Measurements from ENCODE around the gene MRC1. TPM values are rescaled to one million over a fixed set of nuclear protein-coding genes. Genes with fewer than 3 reads are reported as not detected.
A peak's percentile ranks its signal among the peaks of the same experiment; 100 is the strongest.
"Not testable (repeated sequence)": the region's sequence is repeated elsewhere in the genome, so short reads cannot be mapped to it uniquely, and the experiment has no call there.

Gene MRC1
- total RNA-seq, 3 donors from 2014 or later = 13.8 to 197 (median 29.3) TPM

GRCh38 chr10:17951868-17952371 lies 142.8 kb downstream of the MRC1 start, which contains the start of gene SLC39A12:
Gene SLC39A12, plus strand, starts transcription at chr10:17951918. Its CDS starts 1,359 bp downstream, at chr10:17953277.
- Histone ChIP-seq H3K4me3 (no peak within 1 kb of the TSS), H3K27me3 (no peaks in the 10 kb centered on the region), H3K4me1 (no peaks in the 10 kb centered on the region), H3K36me3 (no peaks in the 10 kb centered on the region), H3K27ac (no peak within 1 kb of the TSS), H3K9me3 (no peaks in the 10 kb centered on the region)
- no peak for DNase-seq (ENCODE audit: low spot score in 2 of 2)
- intact Hi-C loops (cut with DNase I; ENCODE audit: low total_unique reads) = no loop called here
- TF ChIP-seq, protein P1, sequence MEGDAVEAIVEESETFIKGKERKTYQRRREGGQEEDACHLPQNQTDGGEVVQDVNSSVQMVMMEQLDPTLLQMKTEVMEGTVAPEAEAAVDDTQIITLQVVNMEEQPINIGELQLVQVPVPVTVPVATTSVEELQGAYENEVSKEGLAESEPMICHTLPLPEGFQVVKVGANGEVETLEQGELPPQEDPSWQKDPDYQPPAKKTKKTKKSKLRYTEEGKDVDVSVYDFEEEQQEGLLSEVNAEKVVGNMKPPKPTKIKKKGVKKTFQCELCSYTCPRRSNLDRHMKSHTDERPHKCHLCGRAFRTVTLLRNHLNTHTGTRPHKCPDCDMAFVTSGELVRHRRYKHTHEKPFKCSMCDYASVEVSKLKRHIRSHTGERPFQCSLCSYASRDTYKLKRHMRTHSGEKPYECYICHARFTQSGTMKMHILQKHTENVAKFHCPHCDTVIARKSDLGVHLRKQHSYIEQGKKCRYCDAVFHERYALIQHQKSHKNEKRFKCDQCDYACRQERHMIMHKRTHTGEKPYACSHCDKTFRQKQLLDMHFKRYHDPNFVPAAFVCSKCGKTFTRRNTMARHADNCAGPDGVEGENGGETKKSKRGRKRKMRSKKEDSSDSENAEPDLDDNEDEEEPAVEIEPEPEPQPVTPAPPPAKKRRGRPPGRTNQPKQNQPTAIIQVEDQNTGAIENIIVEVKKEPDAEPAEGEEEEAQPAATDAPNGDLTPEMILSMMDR (IDR thresholded peaks at IDR 0.05) = no peak
- TF ChIP-seq POLR2A (IDR thresholded peaks at IDR 0.05) (no peak), POLR2AphosphoS5 (IDR thresholded peaks at IDR 0.05) (no peak)

- intact Hi-C loops (cut with DNase I; ENCODE audit: low total_unique reads); H3K27ac ChIP-seq; H3K4me3 ChIP-seq; H3K9me3 ChIP-seq; H3K4me1 ChIP-seq; H3K27me3 ChIP-seq; H3K36me3 ChIP-seq; DNase-seq (ENCODE audit: low spot score in 2 of 2): not testable (repeated sequence)
Observed at GRCh38 chr10:17954372-17954771, 145.2 kb downstream of the MRC1 start.

DNA sequence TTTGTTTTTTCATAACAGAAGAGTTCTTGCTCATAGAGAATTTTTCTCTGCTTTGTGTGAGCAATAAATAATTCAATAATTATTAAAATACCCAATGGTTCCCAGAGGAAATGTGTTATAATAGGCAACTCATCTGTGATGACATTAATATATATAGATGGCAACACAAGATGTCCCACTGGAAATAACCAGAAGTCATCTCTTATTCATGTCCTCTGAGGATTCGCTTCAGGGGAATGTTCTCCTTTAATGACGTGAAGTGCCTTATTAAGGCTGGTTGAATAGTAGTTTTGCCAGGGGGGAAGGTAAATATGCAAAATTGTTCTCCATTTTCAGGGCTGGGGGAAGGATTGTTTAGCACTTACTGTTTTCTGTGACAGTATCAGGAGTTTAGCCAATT lies 145.7 kb downstream of the MRC1 start:
- no peaks in the 10 kb centered on the region for H3K9me3 ChIP-seq
- H3K36me3 ChIP-seq = no peaks in the 10 kb centered on the region
- TF ChIP-seq, protein P1 (IDR thresholded peaks at IDR 0.05) = no peak
- no peak for TF ChIP-seq POLR2AphosphoS5 (IDR thresholded peaks at IDR 0.05)
- no peak for TF ChIP-seq POLR2A (IDR thresholded peaks at IDR 0.05)
- intact Hi-C loops (cut with DNase I; ENCODE audit: low total_unique reads) = no loop called here
- H3K27me3 ChIP-seq = no peaks in the 10 kb centered on the region
- no peak overlapping the region for H3K27ac ChIP-seq
- H3K4me3 ChIP-seq = no peak overlapping the region
- H3K4me1 ChIP-seq = no peaks in the 10 kb centered on the region
- no peak for DNase-seq (ENCODE audit: low spot score in 2 of 2)

- H3K27ac ChIP-seq = peak overlapping the region in 1 of 2 donors; percentile 48
- no peaks in the 10 kb centered on the region for H3K9me3 ChIP-seq
- TF ChIP-seq POLR2AphosphoS5 (IDR thresholded peaks at IDR 0.05) (no peak), POLR2A (IDR thresholded peaks at IDR 0.05) (no peak)
- TF ChIP-seq, protein P1 (IDR thresholded peaks at IDR 0.05) = no peak
- H3K4me1 ChIP-seq = no peaks in the 10 kb centered on the region
- DNase-seq (ENCODE audit: low spot score in 2 of 2) = no peak
- H3K4me3 ChIP-seq = no peak overlapping the region
- no peaks in the 10 kb centered on the region for H3K36me3 ChIP-seq
- intact Hi-C loops (cut with DNase I; ENCODE audit: low total_unique reads) = no loop called here
- H3K27me3 ChIP-seq = no peaks in the 10 kb centered on the region
Observed at GRCh38 chr10:17958049-17958448, 148.9 kb downstream of the MRC1 start.

DNA sequence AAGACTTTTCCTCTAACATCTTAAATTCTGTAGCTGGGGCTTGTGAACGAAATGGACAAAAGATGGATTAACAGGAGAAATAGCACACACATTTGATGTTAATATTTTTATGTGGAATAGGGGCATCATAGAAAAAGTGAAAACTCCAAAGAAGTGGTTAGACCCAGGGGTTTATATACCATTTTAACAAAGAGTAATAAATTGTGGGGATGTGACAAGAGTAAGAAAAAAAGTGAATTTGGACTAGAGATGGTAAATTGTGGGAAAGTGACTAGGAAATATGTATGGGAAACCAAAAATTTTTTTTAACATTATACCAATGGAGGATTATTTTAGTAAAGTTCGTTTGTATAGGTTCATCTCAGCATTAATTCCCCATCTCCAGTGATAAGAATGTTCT lies 150.7 kb downstream of the MRC1 start:
- H3K9me3 ChIP-seq = no peaks in the 10 kb centered on the region
- DNase-seq (ENCODE audit: low spot score in 2 of 2) = no peak
- H3K4me1 ChIP-seq = no peaks in the 10 kb centered on the region
- intact Hi-C loops (cut with DNase I; ENCODE audit: low total_unique reads) = no loop called here
- H3K36me3 ChIP-seq = no peaks in the 10 kb centered on the region
- H3K27ac ChIP-seq = no peak overlapping the region
- no peaks in the 10 kb centered on the region for H3K27me3 ChIP-seq
- TF ChIP-seq POLR2AphosphoS5 (IDR thresholded peaks at IDR 0.05) = no peak
- TF ChIP-seq, protein P1 (IDR thresholded peaks at IDR 0.05) = no peak
- no peak for TF ChIP-seq POLR2A (IDR thresholded peaks at IDR 0.05)
- no peak overlapping the region for H3K4me3 ChIP-seq

Other genes starting within 250 kb of the MRC1 start
- 10 to 100 TPM; 13.1 to 60.3 (median 13.2) TPM for gene HACD1, start 192.0 kb upstream of the MRC1 start, total RNA-seq
- 10 to 100 TPM; 19.0 to 25.2 (median 22.7) TPM for gene STAM, start 165.2 kb upstream of the MRC1 start, total RNA-seq
- 1 to 10 TPM in 1 of 3 donors, under 1 TPM in 2; 0.59 to 2.9 (median 0.66) TPM for gene TMEM236, start 57.1 kb upstream of the MRC1 start, total RNA-seq
- under 1 TPM; under 0.01 to 0.88 (median 0.16) TPM for gene SLC39A12, start 142.6 kb downstream of the MRC1 start, total RNA-seq